Small intestine (tissue), 7 donors: Measurements from ENCODE around the gene RARG. TPM values are rescaled to one million over a fixed set of nuclear protein-coding genes. Genes with fewer than 3 reads are reported as not detected.
"Not testable (repeated sequence)": the region's sequence is repeated elsewhere in the genome, so short reads cannot be mapped to it uniquely, and the experiment has no call there.

Experiments used
- DNase-seq, 2 donors: peaks; one replicate each; pipeline versions ENCODE4 v3.0.0 to v3.0.0-alpha.2; 2013
- FAIRE-seq: peaks from 2 replicates; lab custom pipeline; 2012; peaks lifted over from hg19 to GRCh38; lab: Jason Lieb, UNC
- H3K27ac ChIP-seq, 3 donors: one replicate each; pipeline ENCODE4 v1.5.1; 2013; ENCODE audit warnings: low read length in 2 of 3, mild to moderate bottlenecking in 2 of 3, control low read depth in 1 of 3, inconsistent platforms in 1 of 3, low read depth in 1 of 3, moderate library complexity in 1 of 3
- H3K27me3 ChIP-seq, 3 donors: one replicate each; pipeline ENCODE4 v1.6.1; 2013; ENCODE audit warnings: low read length in 3 of 3, inconsistent platforms in 1 of 3; ENCODE audit not compliant: control insufficient read depth in 3 of 3, insufficient read depth in 3 of 3
- H3K36me3 ChIP-seq, 3 donors: one replicate each; pipeline ENCODE4 v1.6.1; 2013; ENCODE audit warnings: low read length in 3 of 3, inconsistent platforms in 1 of 3, low read depth in 1 of 3, mild to moderate bottlenecking in 1 of 3, moderate library complexity in 1 of 3; ENCODE audit not compliant: control insufficient read depth in 3 of 3, insufficient read depth in 2 of 3
- H3K4me1 ChIP-seq, 3 donors: one replicate each; pipeline ENCODE4 v1.6.1; 2013; ENCODE audit warnings: low read length in 2 of 3, inconsistent platforms in 1 of 3, low read depth in 1 of 3, mild to moderate bottlenecking in 1 of 3, moderate library complexity in 1 of 3; ENCODE audit not compliant: control insufficient read depth in 3 of 3, insufficient read depth in 2 of 3
- H3K4me3 ChIP-seq, 3 donors: one replicate each; pipeline ENCODE4 v1.5.1; 2013; ENCODE audit warnings: low read length in 3 of 3, control low read depth in 1 of 3, inconsistent platforms in 1 of 3, low read depth in 1 of 3, mild to moderate bottlenecking in 1 of 3, moderate library complexity in 1 of 3
- H3K9me3 ChIP-seq, 2 donors: one replicate each; pipeline ENCODE4 v1.6.1; 2013; ENCODE audit warnings: low read depth in 1 of 2, low read length in 1 of 2; ENCODE audit not compliant: control insufficient read depth in 2 of 2, insufficient read depth in 1 of 2
- WGBS, 3 donors: extraction: QIAGEN DNeasy Blood & Tissue Kit; methylation state at CpG; one replicate each; pipeline ENCODE4 v1.1.7; 2013; 5-methylcytosine and 5-hydroxymethylcytosine counted together
- polyA plus RNA-seq, 4 donors: library from polyadenylated mRNA; stranded (reverse) in 3 of 4; unstranded in 1 of 4; fragments of 200-250 nt in 3 of 4; fragments of 120-200 nt in 1 of 4; gene quantifications; one replicate each; pipeline versions ENCODE4 v1.2.1 to v1.2.3, GENCODE V29; 2013
- donor health status: healthy with polysubstance abuse.
- donor health status: control.
- donor health status: control.
- donor health status: Bipolar disorder and iron deficiency.
- donor health status: healthy.

Gene RARG
- polyA plus RNA-seq, 4 donors, result 0.54 to 8.0 (median 7.1) TPM; not detected in 1

DNA sequence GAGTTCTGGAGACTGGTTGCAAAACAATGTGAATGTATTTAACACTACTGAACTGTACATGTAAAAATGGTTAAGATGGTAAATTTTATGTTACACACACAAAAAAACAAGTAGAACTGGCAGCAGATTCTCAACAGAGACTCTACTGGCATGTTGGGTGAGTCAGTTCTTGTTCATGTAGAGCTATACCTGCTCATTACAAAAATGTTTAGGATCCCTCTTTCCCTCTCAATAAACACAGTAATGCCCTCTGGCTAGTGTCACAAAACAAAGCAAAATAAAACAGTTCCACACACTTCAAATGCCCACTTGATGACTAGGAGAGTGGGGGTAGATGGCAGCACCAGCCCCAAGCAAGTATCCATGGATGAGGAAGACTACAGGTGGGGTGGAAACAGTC lies 65.2 kb downstream of the RARG start:
- Histone ChIP-seq H3K36me3 (peaks cover 0 to 24% (median 0%) of the 10 kb centered on the region in 3 donors), H3K4me1 (no peaks in the 10 kb centered on the region), H3K27me3 (no peaks in the 10 kb centered on the region), H3K9me3 (no peaks in the 10 kb centered on the region), H3K4me3 (no peak overlapping the region), H3K27ac (no peak overlapping the region)
- FAIRE-seq (no peak), DNase-seq (no peak)

- H3K4me3 ChIP-seq, H3K27me3 ChIP-seq, DNase-seq, H3K4me1 ChIP-seq, FAIRE-seq, H3K9me3 ChIP-seq, H3K27ac ChIP-seq: not testable (repeated sequence)
- WGBS, 3 donors, result 92 to 100% (median 100%) methylated on average over 2 of the region's 2 CpGs
- peaks cover 0 to 22% (median 0%) of the 10 kb centered on the region in 3 donors for H3K36me3 ChIP-seq
These were observed 69.0 kb downstream of the RARG start for GRCh38 chr12:53163008-53163407.

DNA sequence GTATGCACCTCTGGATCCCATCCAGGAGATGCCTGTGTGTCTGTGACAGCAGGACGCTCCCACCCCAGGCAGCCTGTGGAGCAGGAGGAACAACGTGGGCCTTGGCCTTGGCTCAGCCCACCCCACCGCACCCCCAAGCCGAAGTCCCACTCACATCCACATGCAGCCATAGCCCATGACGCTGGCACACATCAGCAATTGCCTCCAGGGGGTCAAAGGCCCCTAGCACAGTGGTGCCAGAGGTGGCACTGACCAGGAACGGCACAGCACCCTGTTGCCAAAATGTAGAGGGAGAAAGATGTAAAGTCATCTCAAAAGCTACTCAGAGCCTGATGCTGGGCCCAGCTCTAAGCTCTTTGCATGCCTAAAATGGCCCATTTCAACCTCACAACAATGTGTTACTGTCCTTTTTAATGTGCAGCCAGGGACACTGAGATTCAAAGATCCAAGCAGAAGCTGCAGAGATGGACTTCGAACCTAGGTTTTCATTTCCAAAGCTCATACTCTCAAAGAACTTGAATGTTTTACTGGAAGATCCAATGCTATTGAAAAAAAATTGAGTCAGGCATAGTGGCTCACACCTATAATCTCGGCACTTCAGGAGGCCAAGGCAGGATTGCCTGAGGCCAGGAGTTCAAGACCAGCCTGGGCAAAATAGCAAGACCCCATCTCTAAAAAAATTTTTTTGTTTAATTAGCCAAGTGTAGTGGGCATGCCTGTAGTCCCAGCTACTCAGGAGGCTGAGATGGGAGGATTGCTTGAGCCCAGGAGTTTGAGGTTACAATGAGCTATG lies 70.7 kb downstream of the RARG start:
- Histone ChIP-seq H3K27ac (no peak overlapping the region), H3K4me3 (no peak overlapping the region), H3K27me3 (no peaks in the 10 kb centered on the region), H3K36me3 (peaks cover 0 to 27% (median 0%) of the 10 kb centered on the region in 3 donors), H3K4me1 (no peaks in the 10 kb centered on the region), H3K9me3 (no peaks in the 10 kb centered on the region)
- DNase-seq (no peak), FAIRE-seq (no peak)
- 71 to 89% (median 78%) methylated on average over 8 of the region's 8 CpGs for WGBS, 3 donors

GRCh38 chr12:53160673-53161072 lies 71.3 kb downstream of the RARG start:
- no peak for DNase-seq
- no peaks in the 10 kb centered on the region for H3K9me3 ChIP-seq
- H3K27me3 ChIP-seq, result no peaks in the 10 kb centered on the region
- peaks cover 0 to 27% (median 0%) of the 10 kb centered on the region in 3 donors for H3K36me3 ChIP-seq
- FAIRE-seq, result no peak
- H3K27ac ChIP-seq, result no peak overlapping the region
- WGBS, 3 donors, result 79 to 89% (median 85%) methylated on average over 2 of the region's 2 CpGs
- H3K4me3 ChIP-seq, result no peak overlapping the region
- H3K4me1 ChIP-seq, result no peaks in the 10 kb centered on the region

Other genes with a start within 250 kb of the RARG start
- gene EIF4B, start 225.8 kb downstream of the RARG start, polyA plus RNA-seq, result 100 to 1,000 TPM; 160 to 422 (median 206) TPM
- 10 to 100 TPM in 3 of 4 donors, 1 to 10 TPM in 1; 5.8 to 52.9 (median 25.0) TPM for gene TNS2, start 182.1 kb downstream of the RARG start, polyA plus RNA-seq
- 10 to 100 TPM; 19.7 to 37.6 (median 22.9) TPM for gene SPRYD3, start 152.8 kb downstream of the RARG start, polyA plus RNA-seq
- gene IGFBP6, start 134.5 kb downstream of the RARG start, polyA plus RNA-seq, result 100 to 1,000 TPM in 1 of 4 donors, 1 to 10 TPM in 3; 3.4 to 135 (median 7.1) TPM
- gene SOAT2, start 128.7 kb downstream of the RARG start, polyA plus RNA-seq, result 100 to 1,000 TPM in 1 of 4 donors, 10 to 100 TPM in 2, 1 to 10 TPM in 1; 4.2 to 141 (median 85.7) TPM
- 10 to 100 TPM in 1 of 4 donors, 1 to 10 TPM in 3; 2.9 to 23.4 (median 7.1) TPM for gene ZNF740, start 51.5 kb downstream of the RARG start, polyA plus RNA-seq
- gene CSAD, start 51.3 kb downstream of the RARG start, polyA plus RNA-seq, result 10 to 100 TPM; 12.9 to 56.4 (median 34.4) TPM
- 1 to 10 TPM; 1.8 to 9.2 (median 5.0) TPM for gene ITGB7, start 25.0 kb downstream of the RARG start, polyA plus RNA-seq
- 10 to 100 TPM in 3 of 4 donors, 1 to 10 TPM in 1; 8.0 to 48.9 (median 25.5) TPM for gene ESPL1, start 36.1 kb upstream of the RARG start, polyA plus RNA-seq
- 1,000 to 10,000 TPM in 1 of 4 donors, 100 to 1,000 TPM in 3; 620 to 1,223 (median 795) TPM for gene PFDN5, start 63.3 kb upstream of the RARG start, polyA plus RNA-seq
- 10 to 100 TPM; 42.4 to 87.0 (median 66.9) TPM for gene MYG1, start 67.5 kb upstream of the RARG start, polyA plus RNA-seq
- 10 to 100 TPM; 20.0 to 54.0 (median 33.7) TPM for gene AAAS, start 89.4 kb upstream of the RARG start, polyA plus RNA-seq
- gene SP7, start 104.1 kb upstream of the RARG start, polyA plus RNA-seq, result under 1 TPM in 1 of 4 donors, not detected in 3; 0.01 TPM
- 10 to 100 TPM; 13.8 to 75.6 (median 18.3) TPM for gene SP1, start 148.0 kb upstream of the RARG start, polyA plus RNA-seq
- 10 to 100 TPM in 1 of 4 donors, under 1 TPM in 2, not detected in 1; 0.04 to 12.9 (median 0.81) TPM for gene AMHR2, start 191.6 kb upstream of the RARG start, polyA plus RNA-seq
- gene PRR13, start 209.5 kb upstream of the RARG start, polyA plus RNA-seq, result 1,000 to 10,000 TPM in 1 of 4 donors, 100 to 1,000 TPM in 3; 507 to 1,038 (median 704) TPM
- gene PCBP2, start 219.9 kb upstream of the RARG start, polyA plus RNA-seq, result 100 to 1,000 TPM; 446 to 821 (median 494) TPM